GM18867 (cell line): ENCODE measurements around the gene RIMBP2.

ENCODE experiments used
- ATAC-seq: cut with Tn5 transposase; IDR thresholded peaks from one replicate; pipeline ENCODE4 v1.9.1; 2021; ENCODE audit warnings: mild to moderate bottlenecking, moderate library complexity; ENCODE audit not compliant: unreplicated experiment

RIMBP2 gene

DNA sequence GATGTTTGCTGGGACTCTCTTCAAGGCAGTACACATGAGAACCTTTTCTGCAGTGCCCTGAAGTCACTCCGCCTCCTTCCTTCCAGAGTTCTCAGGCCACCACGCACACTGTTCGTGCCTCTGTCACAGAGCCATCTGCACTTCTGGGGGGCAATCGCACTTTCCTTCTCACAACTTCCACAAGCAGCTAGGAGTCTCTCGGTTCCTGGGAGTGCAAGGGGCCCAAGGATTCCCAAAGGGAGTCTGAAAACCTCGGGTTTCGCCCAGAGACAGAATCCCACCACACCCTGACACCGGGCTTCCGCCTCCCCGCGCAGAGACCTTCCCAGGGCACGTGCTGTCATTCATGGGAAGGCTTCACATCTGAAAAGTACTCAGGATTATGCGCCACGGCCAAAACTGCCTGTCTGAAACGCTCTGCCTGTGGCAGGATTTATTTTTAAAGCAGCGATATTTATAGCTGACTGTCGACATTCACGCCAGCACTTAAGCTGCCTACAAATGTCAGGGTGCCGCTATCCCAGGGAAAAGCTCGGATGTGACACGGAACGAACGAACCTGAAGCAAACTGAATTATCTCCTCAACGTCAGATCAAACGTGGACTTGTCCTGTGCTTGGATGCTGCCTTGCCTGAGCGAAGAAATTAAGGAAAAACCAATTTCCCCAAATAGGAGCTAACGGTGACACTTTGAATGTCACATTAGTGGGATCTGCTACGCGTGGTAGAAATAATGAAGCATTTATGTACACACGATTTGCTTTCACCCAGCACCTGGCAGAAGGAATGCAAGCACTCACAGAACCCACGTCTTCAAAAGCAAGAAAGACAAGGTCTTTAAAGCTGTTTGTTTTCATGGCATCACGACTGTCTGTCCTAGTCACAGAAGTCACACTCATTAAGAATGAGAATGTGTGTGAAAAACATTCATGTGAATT lies 224.4 kb downstream of the RIMBP2 start:
- ATAC-seq: no peak

DNA sequence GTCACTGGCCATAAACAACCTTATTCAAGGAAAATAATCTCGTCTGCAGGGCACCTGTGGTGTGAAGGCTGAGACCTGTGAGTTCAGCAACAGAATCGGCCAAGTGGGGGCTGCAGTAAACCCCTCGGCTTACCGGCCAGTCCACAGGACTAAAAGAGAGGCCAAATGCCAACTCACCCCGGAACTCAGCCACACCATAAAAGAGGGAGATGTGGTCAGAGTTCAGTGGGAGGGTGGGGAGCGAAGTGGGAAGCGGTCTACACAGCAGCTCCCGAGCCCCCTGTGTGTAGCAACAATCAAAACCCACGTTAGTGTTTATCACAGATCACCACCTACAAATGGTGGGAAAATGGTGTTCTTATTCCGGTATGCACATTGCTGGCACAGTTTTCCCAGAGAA lies 225.4 kb downstream of the RIMBP2 start:
- no peak for ATAC-seq

DNA sequence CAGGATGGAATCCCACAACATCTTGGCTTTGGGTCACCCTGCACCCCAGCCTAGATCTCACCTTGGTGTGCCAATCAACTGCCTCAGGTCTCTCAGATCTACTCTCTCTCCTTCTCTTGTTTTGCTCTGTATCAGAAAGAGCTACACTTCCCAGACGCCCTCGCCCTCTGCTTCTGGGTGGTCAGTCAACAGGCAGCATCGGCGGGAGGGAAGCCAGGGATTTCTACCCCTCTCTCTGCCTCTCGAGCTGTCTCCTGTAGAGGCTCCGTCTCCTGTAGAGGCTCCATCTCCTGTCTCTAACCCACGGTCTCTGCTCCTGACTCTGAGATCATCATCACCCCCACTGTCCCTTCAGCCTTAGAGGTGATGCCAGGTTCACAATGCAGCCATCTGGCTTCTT lies 226.8 kb downstream of the RIMBP2 start:
- ATAC-seq: no peak

DNA sequence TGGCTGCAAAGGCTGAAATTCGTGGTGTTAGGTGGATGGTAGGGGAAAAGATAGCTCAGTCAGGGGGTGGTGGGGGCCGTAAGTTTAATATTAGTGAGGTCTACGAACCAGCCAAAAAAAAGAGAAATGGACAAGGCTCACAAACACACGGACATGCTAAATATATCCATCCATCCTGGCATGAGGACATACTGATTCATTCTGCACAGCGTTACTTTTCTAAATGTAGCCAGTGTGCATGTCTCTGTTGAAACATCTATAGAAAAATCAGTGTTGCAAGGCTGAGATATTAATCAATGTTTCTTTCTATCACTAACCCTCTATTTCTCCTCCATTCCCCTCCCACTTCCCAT lies 227.8 kb downstream of the RIMBP2 start:
- no peak for ATAC-seq

DNA sequence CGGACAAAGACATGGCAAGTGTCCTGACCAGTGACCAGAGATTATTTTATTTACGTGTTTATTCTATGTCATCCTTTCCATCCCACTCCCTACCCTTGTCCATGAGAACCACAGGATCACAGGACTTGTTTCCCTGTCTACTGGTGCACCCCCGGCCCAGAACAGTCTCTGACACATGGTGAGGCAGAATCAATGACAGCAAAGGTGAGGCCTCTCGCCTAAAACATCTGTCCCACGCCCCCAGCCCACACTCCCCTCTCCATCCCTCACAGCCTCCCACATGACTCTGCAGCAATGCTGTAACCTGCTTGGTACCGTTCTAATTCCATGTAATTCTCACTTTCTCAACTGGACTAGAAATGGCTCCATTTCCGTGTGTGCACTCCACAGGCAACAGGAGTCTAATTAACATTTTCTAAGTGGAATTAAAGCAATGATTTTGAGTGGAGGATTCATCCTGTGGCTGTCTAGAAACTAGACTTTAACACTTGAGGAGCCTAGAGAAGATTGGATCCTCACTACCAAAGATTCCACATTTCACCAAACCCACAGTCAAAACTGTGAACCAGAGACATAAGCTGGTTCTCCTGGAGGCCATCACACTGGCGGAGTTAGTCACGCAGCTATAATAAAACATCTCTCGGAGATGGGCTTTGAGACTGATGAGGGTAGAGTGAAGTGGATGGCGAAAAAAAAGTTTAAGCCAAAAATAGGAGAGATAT lies 228.3 kb downstream of the RIMBP2 start:
- ATAC-seq: no peak

DNA sequence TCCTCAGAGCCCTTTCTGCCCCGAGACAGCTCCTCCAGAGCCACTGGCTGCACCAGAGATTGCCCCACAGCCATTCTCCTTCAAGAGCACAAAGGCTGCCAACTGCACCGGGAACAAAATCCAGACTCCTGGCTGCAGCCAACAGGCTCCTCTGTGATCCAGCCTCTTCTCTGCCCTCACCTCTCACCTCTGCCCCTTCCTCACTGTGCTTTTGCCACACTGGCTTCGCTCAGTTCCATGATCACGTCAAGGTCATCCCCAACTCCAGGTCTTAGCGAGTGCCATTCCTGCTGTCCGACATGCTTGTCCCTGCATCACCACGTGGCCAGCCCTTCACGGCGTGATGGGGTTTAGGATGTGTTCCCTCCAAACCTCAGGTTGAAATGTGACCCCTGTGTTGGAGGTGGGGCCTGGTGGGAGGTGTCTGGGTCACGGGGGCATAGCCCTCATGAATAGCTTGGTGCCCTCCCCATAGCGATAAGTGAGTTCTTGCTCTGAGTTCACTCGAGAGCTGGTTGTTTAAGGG lies 229.1 kb downstream of the RIMBP2 start:
- ATAC-seq: no peak

DNA sequence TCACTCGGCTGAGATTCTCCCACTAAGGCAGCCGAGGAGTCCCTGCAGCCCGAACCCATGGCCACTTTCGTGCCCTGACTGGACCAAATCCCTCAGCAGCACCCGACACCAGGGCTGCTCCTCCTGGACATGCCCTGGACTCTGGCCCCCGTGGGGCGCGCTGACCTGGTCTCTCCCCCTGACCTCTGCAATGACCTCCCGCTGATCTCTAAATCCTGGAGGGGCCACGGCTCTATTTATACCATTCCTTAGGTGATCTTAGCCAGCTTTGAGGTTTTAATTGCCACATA lies 230.0 kb downstream of the RIMBP2 start:
- ATAC-seq: no peak

DNA sequence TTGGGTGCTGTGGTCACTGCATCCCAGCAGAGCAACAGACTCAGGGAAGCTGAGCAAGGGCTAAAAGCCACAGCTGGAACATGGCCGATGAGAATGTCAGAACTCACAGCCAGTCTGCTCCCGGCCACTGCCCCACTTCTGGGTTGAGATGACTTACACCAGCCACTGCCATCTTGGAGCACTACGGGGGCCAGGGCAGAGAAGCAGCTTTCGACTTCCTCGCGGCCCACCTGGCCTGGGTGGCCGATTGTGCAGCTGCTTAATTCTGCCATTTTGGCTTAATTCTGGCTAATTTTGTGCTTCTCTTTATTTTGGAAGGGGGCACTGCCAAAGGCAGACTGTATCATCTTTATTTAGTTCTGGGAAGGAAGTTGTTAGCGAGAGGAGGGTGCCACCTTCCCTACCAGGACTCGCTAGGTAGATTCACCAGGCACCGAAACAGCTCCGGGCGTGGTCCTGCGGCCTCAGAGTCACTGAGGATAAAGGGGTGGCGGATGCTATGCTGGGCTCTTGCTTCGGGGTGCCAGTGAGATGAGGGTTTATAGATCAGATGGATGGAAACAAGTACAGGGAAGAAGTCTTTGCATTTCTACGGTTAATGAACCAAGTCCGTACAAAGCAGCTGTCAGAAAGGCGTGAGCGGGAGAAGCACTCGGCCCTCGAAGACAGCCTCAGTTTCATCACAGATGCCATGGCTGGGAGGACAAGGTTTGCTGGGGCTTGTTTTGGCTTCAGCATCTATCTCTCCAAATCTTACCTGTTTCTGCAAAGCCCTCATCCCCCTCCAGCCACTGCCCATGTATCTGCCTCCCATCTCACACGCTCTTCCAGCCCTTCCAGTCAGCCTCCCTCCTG lies 230.6 kb downstream of the RIMBP2 start:
- no peak for ATAC-seq

DNA sequence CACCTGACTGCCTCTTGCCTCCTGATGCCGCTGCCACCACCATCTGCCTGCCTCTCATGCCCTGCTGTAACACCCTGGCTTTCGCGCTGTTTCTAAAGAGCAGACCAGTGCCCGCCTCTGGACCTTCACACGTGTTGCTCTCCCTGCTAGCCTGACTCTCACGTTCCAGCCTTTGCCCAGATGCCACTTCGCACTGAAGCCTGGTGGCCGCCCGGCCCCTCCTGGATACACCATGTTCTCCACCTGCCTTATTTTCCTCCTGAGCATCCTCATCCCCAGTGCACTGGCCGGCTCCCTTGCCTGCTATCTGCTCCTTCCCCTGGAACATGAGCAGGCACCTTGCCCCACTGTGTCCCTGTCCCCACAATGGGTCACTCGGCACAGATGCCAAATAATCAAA lies 231.9 kb downstream of the RIMBP2 start:
- ATAC-seq: no peak

DNA sequence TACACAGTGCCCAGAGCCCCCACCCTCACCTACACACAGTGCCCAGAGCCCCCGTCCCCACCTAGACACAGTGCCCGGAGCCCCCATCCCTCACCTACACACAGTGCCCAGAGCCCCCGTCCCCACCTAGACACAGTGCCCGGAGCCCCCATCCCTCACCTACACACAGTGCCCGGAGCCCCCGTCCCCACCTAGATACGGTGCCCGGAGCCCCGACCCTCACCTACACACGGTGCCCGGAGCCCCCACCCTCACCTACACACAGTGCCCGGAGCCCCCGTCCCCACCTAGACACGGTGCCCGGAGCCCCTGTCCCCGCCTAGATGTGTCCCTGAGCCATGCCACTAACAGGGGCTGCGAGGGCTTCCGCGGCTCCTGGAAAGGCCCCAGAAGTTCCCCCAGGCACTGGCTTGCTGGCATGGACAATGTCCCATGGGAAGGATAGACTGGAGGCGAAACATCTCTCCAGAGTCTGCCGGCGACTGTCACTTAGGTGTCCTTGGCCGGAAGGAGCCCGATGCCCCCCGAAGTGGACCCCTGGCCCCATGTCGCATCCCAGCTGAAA lies 232.4 kb downstream of the RIMBP2 start:
- no peak for ATAC-seq

DNA sequence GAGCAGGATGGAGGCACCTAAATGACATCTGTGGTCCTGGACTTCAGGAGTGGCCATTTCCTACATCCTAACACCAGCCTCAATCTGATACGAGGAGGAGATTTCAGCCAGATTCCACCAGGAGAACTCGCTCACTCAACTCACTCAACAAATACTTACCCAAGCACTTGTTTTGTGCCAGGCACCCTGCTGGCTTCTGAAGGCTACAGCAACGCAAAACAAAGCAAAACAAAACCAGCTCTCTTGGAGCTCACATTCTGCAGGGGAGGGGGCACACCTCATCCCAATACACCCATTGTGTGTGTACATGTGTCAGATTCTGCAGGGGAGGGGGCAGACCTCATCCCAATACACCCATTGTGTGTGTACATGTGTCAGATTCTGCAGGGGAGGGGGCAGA lies 233.7 kb downstream of the RIMBP2 start:
- no peak for ATAC-seq

DNA sequence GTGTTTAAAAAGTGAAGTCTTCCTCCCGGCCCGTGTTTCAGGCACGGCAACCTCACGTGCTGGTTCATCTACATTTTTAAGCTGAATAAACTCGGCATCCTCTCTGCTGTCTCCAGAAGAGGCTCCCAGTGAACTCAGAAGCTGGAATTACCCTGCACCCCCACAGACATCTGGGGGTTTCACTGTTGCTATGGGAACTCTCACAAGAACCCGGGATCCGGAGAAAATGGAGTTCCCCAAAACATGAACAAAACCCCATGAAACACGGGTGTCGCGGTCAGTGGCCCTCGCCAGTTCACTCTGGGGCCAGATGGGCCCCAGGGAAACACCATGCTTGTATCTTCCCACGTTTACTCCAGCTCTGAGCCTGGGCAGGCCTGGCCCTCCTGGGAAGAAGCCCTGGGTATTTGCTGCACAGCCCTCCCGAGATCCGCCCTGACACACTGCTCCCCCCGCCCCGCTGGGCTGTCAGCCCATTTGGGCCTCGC lies 234.7 kb downstream of the RIMBP2 start:
- ATAC-seq: no peak

DNA sequence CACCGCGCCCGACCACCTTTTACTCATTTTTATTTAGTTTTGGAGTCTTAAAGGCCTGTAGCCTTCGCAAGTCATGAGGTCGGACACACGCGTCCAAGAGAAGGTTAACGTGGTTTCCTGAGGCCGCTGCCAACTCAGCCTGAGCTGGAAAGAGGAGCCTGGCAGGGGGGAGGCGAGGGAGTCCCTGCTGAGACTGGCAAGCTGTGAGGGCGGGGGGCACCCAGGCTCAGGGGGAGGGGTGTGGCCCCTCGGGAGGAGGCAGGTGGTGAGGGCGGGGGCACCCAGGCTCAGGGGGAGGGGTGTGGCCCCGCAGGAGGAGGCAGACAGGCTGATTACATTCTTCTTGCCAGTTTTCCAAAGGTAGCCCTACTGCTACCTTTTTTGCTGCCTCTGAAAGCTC lies 235.2 kb downstream of the RIMBP2 start:
- no peak for ATAC-seq

DNA sequence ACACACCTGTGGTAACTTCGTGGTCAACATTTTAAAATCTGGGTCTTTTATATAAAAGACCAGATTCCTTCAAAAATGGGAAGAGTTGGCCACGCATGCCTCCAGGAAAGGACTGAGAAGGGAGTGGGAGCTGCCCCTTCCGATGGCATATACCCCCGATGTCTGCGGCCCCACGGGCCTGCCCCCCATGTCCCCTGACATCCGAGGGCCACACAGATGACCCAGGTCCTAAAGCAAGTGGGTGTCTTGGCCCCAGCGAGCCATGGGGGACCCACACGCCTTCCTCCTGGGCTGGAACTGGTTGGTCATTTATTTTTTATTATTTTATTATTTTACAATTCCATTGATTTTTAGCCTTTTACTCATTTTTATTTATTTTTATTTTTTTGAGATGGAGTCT lies 235.9 kb downstream of the RIMBP2 start:
- no peak for ATAC-seq

DNA sequence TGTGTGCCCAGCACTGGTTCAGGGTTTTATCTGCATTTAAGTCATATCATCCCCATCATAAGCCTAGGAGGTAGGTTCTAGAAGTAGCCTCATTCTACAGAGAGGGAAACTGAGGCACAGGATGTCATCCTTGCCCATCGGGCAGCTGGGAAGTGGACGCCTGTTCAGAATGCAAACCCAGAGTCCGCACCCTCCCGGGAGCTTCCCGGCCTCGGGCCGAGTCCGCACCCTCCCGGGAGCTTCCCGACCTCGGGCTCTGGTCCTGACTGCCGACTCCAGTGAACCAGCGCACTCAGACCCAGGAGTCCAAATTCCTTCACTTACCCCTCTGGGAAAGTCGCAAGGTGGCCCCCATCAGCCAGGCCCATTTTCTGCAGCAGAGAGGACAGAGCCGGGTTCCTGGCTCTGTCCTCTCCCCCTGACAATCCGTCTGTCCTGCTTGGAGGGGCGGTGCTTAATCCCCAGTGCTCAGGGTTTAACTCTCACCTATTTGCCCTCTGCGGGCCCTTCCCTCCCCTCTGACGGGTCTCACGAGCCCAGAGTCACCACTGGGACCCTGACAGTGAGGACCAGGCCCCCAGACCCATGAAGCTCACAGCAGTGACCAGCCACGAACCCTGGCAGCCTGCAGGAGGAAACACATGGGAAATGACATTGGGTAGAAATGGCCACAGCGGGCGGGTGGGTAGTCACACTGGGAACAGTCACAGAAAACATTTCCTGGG lies 236.5 kb downstream of the RIMBP2 start:
- no peak for ATAC-seq

DNA sequence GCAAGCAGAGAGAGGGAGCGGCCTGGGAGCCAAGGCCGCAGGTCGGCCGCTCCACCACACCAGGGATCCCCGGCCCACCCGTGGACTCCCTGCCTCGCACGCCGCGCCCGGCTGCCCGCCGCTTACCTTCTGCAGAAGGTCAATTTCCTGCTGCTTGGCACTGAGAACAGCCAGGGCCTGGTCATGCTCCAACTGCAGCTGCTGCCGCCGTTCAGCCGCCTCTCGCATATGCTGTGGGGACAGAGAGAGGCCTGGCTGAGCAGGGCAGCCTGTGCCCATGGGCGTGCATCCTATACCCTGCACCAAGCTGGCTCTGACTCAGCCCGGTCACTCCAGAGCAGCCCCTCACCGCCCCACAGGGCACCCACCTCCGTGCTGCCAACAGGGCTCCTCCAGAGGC lies 237.3 kb downstream of the RIMBP2 start:
- no peak for ATAC-seq

DNA sequence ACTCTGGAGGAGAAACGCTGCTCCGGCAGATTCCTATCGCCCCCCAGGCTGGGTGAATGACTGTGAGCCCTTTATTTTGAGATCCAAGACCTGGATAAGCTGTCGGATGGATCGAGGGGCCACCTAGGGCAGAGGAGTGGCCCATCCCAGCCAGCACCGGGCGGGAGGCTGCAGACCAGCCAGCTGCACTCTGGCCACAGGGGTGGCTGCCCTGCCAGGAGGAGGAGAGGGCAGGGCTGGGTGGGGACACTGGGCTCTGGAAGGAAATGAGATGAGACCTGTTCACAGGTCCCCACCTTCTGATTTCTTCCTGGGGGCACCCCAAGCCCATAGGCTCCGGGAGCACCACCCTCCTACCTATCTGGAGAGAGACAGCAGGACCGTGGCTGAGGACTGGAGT lies 238.4 kb downstream of the RIMBP2 start:
- ATAC-seq: no peak

DNA sequence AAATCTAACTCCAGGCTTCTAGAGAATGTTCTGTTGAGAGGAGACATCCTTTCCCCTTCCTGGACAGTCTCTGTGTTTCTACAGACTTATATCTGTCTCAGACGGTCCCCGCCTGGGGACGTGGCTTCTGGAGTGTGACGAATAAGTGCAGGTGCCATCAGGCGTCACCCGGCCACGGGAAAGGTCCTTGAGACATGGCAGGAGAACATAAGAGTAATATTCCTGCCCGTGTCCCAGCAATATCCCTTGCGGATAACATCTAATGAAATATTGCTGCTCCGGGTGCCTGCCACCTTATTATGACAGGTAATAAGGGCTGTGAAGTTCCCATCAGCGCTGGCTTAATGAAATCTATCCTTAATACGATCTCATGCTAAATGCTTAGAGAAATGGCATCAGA lies 238.8 kb downstream of the RIMBP2 start:
- ATAC-seq: no peak

DNA sequence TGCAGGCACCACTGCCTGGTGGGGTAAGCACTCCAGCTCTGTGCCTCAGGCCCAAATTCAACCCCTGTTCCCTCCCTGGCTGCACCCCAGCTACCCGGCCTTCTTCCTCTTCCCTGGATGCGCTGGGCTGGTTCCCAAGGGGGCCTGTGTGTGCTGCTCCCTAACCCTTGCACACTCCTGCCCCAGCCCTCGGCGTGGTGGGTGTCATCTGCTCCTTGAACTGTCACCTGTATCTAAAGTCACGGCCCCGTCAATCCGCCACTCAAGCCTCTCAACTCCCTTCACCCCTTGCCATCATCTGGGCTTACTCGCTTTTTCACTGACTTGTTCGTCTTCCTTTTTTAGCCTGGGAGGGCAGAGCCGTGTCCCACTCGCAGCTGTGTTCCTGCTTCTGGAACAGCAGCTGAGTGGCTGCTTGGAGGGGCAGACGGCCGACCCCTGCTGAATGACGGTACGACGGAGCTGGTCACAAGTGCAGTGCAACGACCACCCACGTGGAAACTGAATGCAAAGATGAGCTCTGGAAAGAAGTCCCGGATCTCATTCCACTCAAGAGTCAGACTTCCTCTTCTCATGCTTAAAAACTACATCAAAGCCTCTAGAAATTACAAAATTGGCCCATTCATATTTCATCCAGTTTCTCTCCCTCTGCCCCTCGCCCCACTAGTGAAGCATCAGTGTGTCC lies 239.5 kb downstream of the RIMBP2 start:
- no peak for ATAC-seq
